NOMO-1 treated with dmso at 0.1 percent for 144 hours (cell line): ENCODE data around the gene APC2.
"Not testable (repeated sequence)": the region's sequence is repeated elsewhere in the genome, so short reads cannot be mapped to it uniquely, and the experiment has no call there.

Experiments used
- DNase-seq: peaks from one replicate; lab custom pipeline; 2025; ENCODE audit not compliant: unreplicated experiment; lab: John Stamatoyannopoulos, UW

The APC2 gene

DNA sequence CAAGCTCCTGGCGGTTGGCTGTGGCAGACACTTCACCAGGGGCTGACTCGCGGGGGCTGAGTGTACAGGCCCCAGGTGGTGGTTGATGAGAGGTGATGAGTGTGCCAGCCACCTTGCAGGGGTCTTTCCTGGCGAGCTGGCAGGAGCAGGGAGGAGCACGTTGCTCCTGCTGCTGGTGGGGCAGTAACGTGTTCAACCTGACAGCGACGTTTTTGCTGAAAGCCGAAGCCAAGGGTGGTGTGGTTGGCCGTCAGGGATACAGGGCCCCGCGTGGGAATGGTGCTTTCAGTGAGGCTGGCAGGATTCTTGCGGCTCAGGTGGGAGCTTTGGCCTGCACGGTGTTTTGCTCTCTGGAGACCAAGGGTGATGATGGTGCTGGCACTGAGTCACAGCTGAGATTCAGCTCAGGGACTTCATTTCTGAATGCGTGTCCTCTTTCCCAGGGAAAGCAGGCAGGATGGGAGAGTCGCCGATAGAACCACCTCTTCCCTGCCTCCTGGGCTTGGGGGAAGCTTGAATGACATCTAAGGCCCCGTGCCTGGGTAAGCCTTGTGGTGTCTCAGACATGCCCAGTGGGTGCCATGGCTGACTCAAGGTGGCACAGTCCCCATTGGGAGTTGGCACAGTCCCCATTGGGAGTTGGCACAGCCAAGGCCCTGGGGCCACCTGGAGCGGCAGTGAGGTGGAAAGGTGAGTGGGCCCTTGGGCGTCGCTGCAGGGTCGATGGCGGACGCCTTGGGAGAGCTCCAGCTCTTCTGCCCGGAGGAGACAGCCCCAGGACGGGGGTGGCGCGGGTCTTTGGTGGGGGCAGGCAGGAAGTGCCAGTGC, 33.7 kb upstream of the APC2 start:
- DNase-seq: no peak

GRCh38 chr19:1417145-1417544, 32.8 kb upstream of the APC2 start:
- no peak for DNase-seq

DNA sequence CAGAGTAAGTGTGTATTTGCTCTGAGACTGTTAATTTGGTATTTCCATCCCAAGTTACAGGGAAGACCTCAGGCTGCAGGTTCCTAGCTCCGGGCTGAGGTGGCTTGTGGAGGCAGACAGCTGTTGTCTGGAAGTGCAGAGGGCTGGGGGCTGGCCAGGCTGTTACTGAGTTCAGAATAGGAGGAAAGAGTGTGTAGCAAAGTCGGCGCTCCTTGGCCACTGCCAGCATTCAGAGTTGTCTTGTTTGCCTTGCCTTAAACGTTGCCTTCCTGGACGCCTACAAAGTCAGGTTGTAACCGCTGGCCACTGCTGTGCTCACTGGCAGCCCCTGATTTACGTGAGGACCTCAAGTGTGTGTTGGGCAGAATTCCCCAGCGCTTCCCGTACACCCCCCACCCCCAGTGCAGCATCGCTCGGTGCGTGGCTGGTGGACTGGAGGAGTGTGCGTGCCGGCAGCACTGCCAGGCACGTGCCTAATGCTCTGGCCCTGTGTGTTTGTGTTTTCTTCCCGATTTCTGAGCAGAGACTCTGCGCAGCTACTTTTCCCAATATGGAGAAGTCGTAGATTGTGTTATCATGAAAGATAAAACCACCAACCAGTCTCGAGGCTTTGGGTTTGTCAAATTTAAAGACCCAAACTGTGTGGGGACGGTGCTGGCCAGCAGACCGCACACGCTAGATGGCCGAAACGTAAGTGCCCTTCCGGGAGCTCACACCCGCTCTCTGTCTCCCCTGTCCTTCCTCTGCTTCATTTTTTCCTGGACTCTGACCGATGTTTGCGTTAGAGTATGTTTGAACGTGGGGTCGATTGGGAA, 32.0 kb upstream of the APC2 start:
- no peak for DNase-seq

DNA sequence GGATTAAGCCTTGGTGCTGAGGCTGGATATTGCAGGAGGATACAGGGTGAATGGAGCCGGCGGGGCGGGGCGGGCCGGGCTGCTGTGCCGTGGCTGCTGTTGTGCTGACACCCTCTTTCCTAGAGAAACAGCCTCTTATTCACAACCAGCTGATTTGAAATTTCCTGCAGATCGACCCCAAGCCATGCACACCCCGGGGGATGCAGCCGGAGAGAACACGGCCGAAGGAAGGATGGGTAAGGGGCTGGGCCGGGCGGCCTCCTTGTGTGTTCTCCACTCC, 31.5 kb upstream of the APC2 start:
- DNase-seq: no peak

DNA sequence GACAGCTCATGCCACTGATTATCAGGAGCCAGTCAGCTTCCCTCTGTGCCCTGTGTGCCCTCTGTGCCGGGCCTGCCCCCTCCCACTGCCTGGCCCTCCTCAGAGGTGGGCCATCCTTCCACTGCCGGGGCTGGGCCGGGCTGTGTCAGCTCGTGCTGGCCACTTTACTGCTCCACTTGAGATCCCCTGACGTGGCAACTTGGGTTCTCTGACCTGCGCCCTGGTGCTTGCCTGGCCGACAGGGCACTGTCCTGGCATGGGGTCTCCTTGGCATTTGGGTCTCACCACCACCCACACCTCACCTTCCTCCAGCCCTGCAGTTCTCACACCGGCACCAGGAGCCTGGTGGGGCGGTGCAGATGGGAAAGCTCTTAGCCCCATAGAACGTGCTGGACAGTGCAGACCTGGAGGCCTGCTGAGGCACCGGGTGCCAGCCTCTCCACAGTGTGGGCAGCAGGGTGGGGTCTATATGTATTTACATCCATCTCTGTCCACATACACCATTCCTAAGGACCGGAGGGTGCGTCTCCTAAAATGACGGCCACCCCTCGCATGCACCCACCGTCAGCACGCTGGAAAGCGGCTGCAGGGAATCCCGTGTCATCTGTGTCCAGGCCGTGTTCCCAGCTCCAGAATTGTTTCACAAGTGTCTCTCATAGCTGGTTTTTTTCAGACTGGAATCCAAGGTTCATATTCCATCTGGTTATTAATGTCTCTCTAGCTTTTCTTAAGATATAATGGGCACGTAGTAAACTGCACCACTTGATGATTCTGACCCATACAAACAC, 30.8 kb upstream of the APC2 start:
- DNase-seq: no peak

DNA sequence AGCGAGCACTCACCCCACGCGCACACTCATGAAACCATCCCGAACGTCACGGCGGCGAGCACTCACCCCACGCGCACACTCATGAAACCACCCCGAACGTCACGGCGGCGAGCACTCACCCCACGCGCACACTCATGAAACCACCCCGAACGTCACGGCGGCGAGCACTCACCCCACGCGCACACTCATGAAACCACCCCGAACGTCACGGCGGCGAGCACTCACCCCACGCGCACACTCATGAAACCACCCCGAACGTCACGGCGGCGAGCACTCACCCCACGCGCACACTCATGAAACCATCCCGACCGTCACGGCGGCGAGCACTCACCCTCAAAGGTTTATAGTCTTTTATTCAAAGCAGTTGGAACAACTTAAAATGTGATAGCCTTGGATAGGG, 29.8 kb upstream of the APC2 start:
- DNase-seq: not testable (repeated sequence)

GRCh38 chr19:1420590-1420989, 29.3 kb upstream of the APC2 start:
- no peak for DNase-seq

DNA sequence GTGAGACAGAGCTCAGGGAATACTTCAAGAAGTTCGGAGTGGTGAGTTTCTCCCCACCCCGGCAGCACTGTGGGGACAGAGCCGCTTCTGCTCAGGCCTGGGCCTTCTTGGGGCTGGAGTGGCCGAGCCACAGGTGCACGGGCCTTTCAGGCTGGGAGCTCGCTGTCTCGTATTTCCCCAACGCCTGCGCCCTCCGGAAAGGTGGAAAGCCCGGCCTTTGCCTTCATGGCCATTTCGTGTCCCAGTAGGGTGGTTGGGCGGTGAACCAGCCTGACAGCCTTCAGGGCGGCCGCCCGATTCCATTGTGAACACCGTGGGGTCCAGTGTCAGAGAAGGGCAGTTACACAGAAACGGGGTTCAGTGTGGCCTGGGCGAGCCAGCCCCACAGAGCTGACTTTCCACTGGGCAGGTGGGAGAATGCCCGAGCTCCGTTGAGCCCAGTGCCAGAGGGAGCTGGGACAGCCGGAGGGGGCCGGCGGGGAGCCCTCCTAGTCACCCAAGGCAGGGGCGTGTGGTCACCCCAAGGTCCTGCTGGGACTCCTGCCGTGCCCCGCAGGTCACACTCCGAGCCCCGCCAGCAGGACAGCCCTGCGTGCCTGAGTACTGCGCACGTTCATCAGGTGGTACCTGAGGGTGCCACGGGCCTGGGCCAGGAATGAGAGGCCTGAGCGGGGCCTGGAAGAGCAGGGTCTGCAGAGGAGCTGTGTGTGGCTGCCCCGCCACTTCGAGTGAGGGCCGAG, 28.5 kb upstream of the APC2 start:
- no peak for DNase-seq

GRCh38 chr19:1421958-1422305, 28.0 kb upstream of the APC2 start:
- no peak for DNase-seq

GRCh38 chr19:1422360-1422759, 27.6 kb upstream of the APC2 start:
- no peak for DNase-seq

- no peak for DNase-seq
These were observed 27.0 kb upstream of the APC2 start for GRCh38 chr19:1422943-1423342.

DNA sequence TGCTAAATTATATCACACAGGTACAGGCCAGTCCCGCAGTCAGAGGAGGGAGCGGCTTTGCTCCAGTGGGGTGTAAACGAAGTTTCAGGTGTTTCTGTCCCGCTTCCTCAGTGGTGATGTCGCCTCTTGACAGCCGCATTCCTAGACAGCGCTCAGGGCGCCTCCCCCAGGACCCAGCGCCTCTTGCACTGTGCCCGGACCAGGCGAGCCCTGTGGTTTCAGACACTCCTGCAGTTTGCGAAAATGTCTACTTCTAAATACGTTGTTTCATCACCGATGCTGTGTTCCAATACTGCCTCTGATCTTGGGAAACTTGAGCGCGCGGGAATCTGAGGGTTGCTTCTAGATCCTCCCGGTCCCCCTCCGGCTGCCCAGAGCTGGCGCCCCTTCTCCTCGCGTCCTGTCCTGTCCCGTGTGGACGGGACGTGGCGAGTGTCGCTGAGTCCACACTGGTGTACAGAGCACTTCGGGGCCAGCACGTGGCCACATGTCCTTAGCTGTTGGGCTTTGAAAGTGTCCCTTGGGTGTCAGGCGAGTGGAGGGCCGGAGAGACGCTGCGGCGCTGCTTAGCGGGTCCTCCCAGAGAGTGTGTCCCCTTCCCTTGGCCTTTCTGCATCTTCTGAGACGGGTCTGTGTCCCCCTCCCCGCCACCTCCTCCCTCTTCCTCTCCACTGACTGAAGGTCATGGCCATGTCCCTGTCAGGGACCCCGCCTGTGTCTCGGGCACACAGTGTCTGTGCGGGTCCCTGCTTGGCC, 26.3 kb upstream of the APC2 start:
- DNase-seq: no peak

- DNase-seq: no peak
These were observed 25.5 kb upstream of the APC2 start for GRCh38 chr19:1424192-1424955.

DNA sequence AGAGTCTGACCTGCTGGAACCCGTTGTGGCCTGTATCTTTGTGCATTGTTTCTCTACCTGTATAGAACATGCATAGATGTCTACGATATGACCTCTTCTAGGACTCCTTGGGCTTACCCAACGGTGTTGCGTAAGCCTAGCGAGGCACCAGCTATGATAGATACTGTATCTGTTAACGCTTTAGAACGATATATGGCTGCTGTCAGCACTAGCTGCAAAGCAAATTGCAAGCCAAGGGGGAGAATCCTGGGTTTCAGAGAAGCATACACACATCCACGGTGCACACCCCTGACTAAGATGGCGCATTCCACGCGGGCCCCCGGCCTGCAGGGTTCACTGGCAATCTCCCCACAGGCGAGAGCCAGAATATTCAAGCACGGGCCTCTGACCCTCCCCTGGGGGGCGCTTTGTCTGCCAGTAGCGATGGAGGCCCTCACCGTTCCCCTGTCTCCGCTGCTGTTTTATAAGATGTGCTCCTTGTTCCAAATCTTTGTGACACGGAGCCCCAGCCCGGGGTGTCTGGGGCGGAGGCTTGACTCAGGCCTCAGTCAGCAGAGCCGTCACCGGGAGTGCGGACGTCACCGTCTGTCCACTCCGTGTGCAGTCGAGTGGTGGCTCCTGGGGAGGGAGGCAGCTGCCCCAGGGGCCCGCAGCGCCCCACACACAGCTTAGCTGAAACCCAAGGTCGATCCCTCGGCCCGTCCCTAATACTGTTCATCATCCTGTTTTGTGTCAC, 24.7 kb upstream of the APC2 start:
- no peak for DNase-seq

DNA sequence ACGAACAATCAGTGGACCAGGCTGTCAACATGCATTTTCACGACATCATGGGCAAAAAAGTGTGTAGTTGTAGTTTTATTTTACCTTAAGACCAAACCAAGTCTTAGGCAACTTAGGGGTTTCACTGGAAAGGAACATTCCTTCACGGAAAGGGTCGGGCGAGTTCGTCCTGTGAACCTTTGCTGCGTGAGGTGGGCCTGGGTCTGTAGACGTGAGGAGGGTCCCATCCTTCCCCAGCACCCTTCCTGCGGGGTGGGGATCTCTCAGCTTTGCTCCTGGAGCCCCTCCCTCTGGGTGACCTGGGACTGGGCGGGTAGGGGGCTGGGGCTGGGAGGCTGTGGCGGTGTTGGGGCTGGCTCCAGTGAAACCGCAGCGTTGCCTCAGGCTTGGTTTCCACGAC, 24.0 kb upstream of the APC2 start:
- DNase-seq: no peak

- no peak for DNase-seq
These were observed 23.2 kb upstream of the APC2 start for GRCh38 chr19:1426736-1427135.

GRCh38 chr19:1427221-1427920, 22.6 kb upstream of the APC2 start:
- DNase-seq: no peak

DNA sequence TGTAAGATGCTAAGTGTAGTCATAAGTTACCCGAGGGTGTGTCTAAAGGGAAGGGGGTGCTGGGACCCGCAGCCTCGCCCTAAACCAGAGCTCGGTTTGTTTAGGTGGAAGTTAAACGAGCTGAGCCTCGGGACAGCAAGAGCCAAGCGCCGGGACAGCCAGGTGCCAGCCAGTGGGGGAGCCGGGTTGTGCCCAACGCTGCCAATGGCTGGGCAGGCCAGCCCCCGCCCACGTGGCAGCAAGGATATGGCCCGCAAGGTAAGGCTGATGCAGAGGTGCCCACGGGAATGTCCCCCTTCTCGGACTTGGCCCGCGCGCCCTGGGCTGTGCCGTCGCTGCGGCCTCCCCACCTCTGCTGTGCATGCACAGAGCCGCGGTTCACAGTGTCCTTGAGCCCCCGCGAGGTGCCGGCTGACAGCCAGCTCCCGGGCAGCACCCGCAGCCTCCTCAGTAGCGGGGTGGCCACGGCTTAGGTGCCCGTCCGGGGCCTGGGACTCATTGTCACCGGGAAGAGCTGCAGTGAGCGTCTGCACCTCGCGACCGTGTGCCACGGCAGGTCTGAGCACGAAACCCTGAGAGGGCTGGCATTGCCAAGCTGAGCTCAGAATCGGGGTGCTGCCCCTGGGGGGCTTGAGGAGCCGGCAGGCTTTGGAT, 21.1 kb upstream of the APC2 start:
- DNase-seq: no peak
